Neutrophil (primary cell): ENCODE measurements around the gene PTPN3.

ENCODE experiments used
- H3K27ac ChIP-seq: fragments of 200-600 bp; sonication (generic); 2 replicates; pipeline ENCODE4 v1.5.1; 2016; ENCODE audit warnings: mild to moderate bottlenecking, moderate library complexity
- H3K27me3 ChIP-seq: fragments of 200-600 bp; sonication (generic); 2 replicates; pipeline ENCODE4 v1.6.0; 2016; ENCODE audit warnings: mild to moderate bottlenecking
- H3K36me3 ChIP-seq: fragments of 200-600 bp; sonication (generic); 2 replicates; pipeline ENCODE4 v1.5.1; 2017
- H3K4me1 ChIP-seq, 2 experiments: fragments of 200-600 bp in 1 of 2; sonication (generic) in 1 of 2; 1 replicate in 1 of 2; 2 replicates in 1 of 2; pipeline versions ENCODE4 v1.5.1 to v1.6.1; 2013 to 2016; ENCODE audit warnings: low read depth in 1 of 2, low read length in 1 of 2, mild to moderate bottlenecking in 1 of 2, moderate library complexity in 1 of 2; ENCODE audit not compliant: control insufficient read depth in 1 of 2, insufficient read depth in 1 of 2
- H3K4me3 ChIP-seq, 2 experiments: fragments of 200-600 bp in 1 of 2; sonication (generic) in 1 of 2; 1 replicate in 1 of 2; 2 replicates in 1 of 2; pipeline ENCODE4 v1.5.1; 2013 to 2016; ENCODE audit warnings: low read depth in 1 of 2, low read length in 1 of 2, mild to moderate bottlenecking in 1 of 2, moderate library complexity in 1 of 2
- H3K9me3 ChIP-seq: fragments of 200-600 bp; sonication (generic); 2 replicates; pipeline ENCODE4 v1.5.1; 2016
- TF ChIP-seq, protein P1 (sequence below): fragments of 200-600 bp; sonication (generic); IDR thresholded peaks from 2 replicates; pipeline ENCODE4 v1.5.1; 2016; ENCODE audit warnings: antibody characterized with exemption

PTPN3 gene

GRCh38 chr9:109437286-109437685 lies 60.8 kb downstream of the PTPN3 start:
- H3K4me3 ChIP-seq: no peak overlapping the region
- TF ChIP-seq, protein P1, sequence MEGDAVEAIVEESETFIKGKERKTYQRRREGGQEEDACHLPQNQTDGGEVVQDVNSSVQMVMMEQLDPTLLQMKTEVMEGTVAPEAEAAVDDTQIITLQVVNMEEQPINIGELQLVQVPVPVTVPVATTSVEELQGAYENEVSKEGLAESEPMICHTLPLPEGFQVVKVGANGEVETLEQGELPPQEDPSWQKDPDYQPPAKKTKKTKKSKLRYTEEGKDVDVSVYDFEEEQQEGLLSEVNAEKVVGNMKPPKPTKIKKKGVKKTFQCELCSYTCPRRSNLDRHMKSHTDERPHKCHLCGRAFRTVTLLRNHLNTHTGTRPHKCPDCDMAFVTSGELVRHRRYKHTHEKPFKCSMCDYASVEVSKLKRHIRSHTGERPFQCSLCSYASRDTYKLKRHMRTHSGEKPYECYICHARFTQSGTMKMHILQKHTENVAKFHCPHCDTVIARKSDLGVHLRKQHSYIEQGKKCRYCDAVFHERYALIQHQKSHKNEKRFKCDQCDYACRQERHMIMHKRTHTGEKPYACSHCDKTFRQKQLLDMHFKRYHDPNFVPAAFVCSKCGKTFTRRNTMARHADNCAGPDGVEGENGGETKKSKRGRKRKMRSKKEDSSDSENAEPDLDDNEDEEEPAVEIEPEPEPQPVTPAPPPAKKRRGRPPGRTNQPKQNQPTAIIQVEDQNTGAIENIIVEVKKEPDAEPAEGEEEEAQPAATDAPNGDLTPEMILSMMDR: no peak

GRCh38 chr9:109436071-109436470 lies 62.0 kb downstream of the PTPN3 start:
- Histone ChIP-seq H3K27ac (no peak overlapping the region), H3K4me1 (no peaks in the 10 kb centered on the region), H3K36me3 (no peaks in the 10 kb centered on the region), H3K27me3 (peaks cover 39% of the 10 kb centered on the region), H3K4me3 (no peak overlapping the region), H3K9me3 (no peaks in the 10 kb centered on the region)
- TF ChIP-seq, protein P1: no peak

More at GRCh38 chr9:109437286-109437685, 60.8 kb downstream of the PTPN3 start:
- Histone ChIP-seq H3K9me3 (no peaks in the 10 kb centered on the region), H3K27ac (no peak overlapping the region), H3K27me3 (peaks cover 50% of the 10 kb centered on the region), H3K4me1 (no peaks in the 10 kb centered on the region), H3K36me3 (no peaks in the 10 kb centered on the region)

DNA sequence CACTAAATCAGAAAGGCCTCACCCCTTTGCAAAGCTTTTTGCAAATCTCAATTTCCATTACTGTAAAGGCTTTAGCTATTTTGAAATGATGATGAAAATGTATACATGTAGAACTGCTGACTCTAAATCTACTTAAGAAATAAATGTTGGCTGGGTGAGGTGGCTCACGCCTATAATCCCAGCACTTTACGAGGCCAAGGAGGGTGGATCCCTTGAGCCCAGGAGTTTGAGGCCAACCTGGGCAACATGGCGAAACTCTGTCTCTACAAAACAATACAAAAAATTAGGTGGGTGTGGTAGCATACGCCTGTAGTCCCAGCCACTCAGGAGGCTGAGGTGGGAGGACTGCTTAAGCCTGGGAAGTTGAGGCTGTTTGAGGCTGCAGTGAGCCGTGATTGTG lies 64.6 kb downstream of the PTPN3 start:
- Histone ChIP-seq H3K27ac (no peak overlapping the region), H3K9me3 (no peaks in the 10 kb centered on the region), H3K4me1 (no peaks in the 10 kb centered on the region), H3K36me3 (no peaks in the 10 kb centered on the region), H3K4me3 (no peak overlapping the region), H3K27me3 (peaks cover 27% of the 10 kb centered on the region)
- TF ChIP-seq, protein P1: no peak

DNA sequence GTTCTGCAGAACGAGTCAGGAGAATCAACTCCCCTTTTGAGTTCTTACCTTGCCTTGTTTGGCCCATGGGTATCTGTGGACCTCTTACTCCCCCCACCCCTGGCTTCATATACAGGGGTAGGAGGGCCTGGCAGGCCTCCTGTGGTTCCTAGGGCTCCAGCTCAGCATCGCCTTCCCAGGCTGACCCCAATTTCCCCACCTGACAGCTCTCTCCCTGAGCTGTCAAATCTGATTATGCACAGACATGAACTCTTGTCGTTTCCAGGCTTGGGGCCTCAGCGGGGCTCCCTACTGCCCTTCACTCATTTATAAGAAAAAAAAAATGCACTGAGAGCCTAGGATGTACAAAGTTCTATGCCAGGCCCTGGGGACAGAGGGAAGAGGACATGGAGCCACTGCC lies 67.9 kb downstream of the PTPN3 start:
- no peak overlapping the region for H3K4me3 ChIP-seq
- no peaks in the 10 kb centered on the region for H3K4me1 ChIP-seq
- H3K36me3 ChIP-seq: no peaks in the 10 kb centered on the region
- H3K27me3 ChIP-seq: peaks cover 14% of the 10 kb centered on the region
- TF ChIP-seq, protein P1: no peak
- no peak overlapping the region for H3K27ac ChIP-seq
- no peaks in the 10 kb centered on the region for H3K9me3 ChIP-seq

DNA sequence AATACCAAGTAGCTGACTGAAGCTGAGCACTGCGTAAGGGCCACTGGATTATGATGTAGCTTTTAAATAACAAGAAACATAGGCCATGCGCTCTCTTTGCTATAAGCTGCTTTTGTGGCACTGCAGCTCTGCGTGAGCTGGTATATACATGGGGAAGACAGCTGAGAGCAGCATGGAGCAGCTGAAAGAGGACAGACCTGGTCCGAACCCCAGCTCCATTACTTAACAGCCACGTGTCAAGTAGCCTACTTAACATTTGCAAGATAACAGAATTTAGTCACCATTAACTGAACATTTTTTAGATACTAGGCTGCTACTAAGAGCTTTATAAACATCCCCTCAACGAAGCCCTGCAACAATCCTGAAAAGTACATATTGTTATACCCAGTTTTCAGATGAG lies 69.3 kb downstream of the PTPN3 start:
- Histone ChIP-seq H3K9me3 (no peaks in the 10 kb centered on the region), H3K4me3 (no peak overlapping the region), H3K27ac (no peak overlapping the region), H3K36me3 (no peaks in the 10 kb centered on the region), H3K4me1 (no peaks in the 10 kb centered on the region), H3K27me3 (peaks cover 22% of the 10 kb centered on the region)
- TF ChIP-seq, protein P1: no peak

DNA sequence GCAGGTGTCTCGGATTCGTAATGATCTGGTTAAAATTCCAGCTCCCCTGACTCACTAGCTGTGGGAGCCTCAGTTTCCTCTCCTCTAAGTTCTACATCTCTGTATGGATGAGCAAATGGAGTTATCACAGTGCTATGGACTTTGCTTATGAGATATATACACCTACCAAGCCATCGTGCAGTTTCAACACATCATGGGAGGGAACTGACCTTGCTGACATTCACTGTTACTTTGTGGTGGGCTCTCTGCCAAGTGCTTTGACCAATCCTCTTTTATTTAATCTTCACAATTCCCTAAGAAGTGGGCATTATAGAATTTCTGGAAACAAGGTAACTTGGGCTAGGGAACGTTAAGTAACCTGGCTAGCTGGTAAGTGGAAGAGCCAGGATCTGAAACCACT lies 70.2 kb downstream of the PTPN3 start:
- Histone ChIP-seq H3K36me3 (no peaks in the 10 kb centered on the region), H3K27me3 (peaks cover 28% of the 10 kb centered on the region), H3K4me1 (no peaks in the 10 kb centered on the region), H3K9me3 (no peaks in the 10 kb centered on the region), H3K4me3 (no peak overlapping the region), H3K27ac (no peak overlapping the region)
- TF ChIP-seq, protein P1: no peak
